Activated CD4-positive, alpha-beta T cell treated with anti-CD3 and anti-CD28 coated beads, Interleukin-2, Interleukin-4, amounts not matched to agents 100 ng/mL and 50 ng/mL, durations not matched to agents 16 hours and 8 hours (primary cell): ENCODE data around the gene NINL.

ENCODE experiments used
- DNase-seq: peaks from one replicate; pipeline ENCODE4 v3.0.0-alpha.2; 2020; ENCODE audit warnings: low spot score

The NINL gene

DNA sequence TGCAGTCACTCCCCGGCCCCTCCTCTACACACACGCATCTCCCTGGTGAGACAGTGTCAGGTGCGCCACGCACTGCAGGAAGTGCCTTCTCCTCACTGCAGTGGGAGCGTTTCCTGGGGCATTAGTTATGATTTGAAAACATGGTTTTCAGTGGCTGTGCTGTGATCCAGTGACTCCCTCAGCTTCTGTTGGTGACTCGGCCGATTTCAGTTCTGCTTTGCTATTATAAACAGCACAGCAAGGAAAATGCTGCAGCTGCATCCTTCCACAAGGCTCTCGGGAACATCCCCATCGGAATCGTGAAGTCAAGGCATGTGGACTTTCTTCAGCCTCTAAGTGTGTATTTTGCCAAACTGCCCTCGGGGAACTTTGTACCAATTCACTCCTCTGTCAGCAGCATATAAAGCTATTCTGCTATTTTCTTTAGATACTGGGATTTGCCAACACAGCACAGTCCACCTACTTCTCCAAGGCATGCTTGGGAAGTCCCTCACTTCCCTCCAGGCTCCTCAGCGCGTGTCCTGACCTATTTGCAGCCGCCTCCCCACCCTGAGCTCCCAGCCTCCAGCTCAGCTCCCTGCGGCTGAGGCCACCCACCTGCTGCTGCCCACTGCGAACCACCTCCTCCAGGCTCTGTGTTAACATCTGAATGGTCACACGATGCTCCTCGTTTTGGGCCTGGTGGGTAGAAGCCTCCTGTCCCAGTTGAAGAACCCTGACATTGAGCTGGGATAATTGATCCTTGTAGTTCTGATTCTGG lies 123.4 kb downstream of the NINL start:
- no peak for DNase-seq

DNA sequence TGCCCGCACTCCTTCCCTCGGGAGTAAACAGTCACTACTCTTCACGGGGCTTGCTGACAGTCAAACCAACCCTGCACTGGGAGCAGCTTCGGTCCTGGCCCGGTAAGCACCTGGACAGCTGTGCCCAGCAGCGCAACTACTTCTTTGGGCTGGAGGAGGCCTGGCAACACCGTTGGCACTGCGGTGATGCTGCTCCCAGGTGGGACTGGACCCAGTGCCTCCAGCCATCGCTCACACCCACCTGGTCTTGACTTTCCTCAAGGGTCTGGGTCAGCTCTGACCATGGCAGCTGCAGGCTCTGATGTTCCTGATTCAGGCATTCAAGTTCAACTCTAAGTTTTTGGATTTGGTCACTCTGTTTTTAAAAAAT lies 124.1 kb downstream of the NINL start:
- no peak for DNase-seq

DNA sequence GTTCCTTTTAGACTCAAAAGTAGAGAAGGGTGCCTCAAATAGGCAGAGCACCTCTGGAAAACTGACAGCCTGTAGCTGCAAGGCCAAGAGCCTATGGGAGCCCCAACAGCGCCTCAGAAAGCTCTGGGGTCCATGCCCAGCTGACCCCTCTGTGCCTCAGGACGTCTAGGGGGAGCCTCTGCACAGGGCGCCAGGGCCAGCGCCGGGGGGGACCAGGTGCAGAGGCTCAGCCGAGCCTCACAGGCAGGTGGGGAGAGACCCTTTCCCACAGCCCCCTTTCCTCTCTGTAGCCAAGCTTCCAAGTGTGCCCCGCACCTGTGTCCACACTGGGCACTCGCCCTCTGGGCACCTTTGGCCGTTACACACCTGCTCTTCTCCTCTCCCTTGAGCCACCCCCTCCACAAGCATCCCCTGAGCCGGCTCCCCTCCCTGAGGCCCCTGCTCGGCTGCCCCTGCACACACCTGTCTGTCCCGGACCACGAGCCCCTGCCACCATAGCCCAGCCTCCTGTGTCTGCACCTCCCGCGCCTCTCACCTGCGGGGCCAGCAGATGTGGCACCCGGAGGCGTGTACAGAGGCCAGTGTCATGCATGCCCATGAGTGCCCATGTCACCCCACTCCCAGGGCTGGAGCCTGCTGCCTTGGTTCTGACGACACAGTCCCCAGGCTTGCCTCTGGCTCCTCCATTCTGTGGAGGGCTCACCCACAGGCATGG lies 124.6 kb downstream of the NINL start:
- DNase-seq: no peak

DNA sequence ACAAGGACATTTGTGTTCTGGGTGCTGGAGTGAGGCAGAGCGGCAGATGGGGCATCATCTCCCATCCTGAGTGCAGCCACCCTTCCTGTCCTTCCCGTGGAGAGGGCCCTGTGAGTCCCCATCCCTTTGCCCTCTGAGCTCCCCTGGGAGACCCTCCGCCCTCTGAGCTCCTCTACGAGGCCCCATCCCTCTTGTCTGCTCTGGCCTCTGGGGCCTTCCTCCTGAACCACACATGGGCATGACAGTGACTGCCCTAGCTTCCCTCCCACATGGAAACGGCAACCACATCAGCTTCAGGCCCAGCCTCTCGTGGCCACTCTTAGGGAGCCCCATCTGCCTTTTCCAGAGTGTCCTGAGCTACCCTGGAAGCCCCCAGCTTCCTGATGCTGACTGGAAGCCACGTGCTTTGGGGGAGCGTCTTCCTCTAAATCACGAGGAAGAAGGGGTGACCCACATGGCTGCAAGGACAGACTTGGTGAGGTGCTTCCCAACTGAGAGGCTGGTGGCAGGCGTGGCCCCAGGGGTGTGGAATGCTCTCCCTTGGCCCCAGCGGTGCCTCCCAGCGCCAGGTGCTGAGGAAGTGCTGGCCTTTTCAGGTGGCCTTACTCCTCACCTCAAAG lies 125.3 kb downstream of the NINL start:
- no peak for DNase-seq

DNA sequence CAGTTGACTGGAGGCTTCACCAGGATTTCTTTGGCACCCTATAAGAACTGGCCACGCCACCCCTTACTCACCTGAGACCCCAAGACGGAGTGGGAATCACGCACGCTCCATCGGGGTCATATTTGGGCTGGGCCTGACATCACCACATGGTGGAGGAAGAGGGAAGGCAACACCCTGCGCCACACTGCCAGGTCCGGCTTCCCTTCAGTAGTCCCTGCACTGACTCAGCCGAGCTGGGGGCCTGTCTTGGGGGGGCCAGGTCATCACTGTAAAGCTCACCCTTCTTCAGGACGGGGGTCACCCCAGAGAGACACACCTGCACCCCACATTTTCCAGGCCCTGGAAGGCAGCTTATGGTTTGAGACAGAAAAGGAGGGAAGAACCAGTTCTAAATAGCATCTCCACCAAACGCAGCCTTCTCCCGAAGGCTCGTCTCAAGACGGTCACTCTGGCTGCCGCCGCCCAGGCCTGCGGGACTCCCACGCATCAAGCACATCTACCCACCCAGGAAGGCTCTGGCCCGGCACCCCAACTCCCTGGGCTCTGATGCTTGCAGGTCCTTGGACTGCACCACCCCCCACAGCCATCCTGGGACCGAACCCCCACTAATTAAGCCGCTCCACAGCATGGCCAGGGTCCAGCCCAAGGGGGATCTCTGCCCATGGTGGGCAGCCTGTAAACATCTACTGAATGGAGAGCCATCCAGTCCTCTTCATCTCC lies 126.1 kb downstream of the NINL start:
- no peak for DNase-seq

DNA sequence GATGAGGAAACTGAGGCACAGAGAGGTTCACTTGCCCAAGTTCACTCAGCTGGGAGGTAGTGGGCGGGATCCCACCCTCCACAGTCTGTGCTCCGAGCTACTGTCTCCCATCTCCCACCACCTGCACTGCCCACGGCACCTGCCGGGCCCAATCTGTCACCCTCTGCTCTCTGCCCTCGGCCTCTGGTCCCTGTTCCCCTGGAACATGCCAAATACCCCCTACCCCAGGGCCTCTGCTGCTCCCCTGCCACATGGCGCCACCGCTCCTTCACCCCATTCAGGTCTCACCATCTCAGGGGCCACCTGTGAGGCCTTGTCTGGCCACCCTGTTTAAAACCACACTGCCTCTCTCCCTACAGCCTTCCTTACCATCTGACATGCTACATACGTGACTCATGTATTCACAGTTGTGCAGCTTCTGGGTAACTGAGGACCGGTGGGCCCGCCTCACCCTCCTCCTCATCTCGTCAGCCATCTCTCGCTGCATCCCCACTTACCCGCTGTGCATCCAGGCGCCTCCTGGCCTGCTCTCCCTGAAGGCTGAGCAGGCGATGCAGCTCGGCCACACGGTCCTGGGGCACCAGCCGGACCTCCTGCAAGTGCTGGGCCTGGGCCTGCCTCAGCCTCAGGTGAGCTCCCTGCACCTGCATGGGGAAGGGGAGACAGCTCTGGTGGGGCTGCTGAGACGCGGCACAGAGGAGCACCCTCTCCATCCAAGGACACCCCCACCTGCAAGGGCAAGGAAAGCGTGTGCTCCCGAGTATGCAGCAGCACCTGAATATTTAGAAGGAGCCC lies 127.2 kb downstream of the NINL start:
- DNase-seq: no peak

DNA sequence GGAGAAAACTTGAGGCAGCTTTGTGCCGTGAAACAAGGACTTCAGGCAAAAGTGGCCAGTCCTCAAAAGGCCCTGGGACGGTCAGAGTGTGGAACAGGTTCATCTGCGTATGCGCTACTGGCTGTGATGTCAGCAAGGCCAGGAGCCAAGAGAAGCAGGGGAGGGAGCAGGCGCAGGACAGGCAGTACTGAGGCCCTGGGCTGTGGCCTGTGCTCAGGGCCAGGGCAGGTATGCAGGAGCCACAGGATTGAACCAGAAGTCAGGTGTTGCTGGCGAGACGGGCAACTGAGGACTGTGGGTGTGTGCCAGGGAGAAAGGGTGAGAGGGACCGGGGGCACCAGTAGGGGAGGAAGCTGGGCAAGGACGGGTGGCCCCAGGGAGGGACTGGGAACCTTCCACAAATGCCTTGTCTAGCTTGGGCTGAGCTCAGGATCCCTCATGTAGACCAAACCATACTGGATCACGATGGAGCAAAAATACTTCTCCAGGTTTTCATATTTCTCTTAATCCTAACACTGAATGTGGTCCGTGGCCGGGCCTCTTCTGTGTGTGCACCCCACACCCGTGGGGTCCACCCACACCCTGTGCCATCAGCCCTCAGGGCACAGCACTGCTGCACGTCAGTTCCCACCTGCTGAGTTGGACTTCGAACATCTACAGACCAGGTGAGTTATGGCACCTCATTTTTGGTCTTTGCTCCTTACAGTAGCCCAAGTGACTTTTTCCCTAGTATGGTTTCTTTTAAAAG lies 131.0 kb downstream of the NINL start:
- no peak for DNase-seq

DNA sequence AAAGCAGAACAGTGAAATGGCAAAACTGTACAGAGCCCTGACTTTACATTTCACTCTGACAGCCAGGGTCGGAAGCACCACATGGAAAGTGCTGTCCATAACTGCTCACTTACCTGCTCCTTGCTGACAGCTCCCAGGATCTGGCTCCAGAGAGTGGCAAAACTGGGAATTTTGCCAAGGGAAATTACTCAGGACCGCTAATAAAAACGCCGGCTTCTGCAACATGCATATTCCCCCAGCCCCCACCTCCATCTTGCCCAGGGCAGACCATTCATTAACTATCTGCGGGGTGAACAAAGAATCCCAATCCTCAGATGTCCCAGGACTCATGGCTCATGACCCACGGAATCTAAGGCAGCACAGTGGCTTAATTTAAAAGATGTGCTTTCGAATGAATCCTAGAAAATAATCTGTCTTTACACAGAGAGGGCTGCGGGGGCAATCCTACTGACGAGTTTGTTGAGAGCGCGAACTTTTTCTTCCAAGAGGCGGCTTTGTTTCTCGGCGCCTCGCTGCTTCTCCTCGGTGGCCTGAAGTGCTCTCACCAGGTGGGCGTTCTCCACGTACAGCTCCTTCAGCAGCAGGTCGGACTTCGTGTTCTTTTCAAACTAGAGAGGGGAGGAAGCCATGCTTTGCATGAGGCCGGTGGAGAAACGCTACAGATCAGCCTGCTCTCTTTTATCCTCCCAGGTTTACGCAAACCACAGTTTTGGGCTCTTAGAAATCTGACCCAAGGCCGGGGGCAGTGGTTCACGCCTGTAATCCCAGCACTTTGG lies 132.1 kb downstream of the NINL start:
- DNase-seq: no peak

DNA sequence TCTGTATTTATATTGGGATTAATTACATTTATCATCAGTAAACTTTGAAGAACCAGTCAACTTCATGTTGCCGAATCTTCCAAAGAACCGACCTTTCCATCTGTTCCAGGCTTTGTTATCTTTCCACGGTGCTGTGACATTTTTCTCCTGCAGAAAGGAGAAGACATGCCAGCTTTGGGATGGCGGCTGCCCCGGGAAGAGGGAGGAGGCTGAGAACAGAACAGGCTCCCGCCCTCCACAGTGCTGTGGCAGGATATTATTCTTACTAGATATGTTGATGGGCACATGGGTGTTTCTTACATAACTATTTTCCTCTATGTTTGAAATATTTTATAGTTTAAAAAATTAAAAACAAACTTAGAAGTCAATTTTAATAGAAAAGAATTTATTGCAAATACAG lies 133.0 kb downstream of the NINL start:
- DNase-seq: no peak

DNA sequence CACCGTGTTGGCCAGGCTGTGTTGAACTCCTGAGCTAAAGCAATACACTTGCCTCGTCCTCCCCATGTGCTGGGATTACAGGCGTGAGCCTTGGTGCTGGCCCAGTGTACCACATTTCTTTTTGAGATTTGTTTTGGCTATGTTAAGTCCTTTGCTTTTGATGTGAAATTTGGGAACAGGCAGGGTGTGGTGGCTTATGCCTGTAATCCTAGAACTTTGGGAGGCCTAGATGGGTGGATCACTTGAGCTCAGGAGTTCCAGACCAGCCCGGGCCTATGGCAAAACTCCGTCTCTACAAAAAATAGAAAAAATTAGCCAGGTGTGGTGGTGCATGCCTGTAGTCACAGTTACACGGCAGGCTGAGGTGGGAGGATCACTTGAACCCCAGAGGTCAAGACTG lies 137.7 kb downstream of the NINL start:
- DNase-seq: no peak

DNA sequence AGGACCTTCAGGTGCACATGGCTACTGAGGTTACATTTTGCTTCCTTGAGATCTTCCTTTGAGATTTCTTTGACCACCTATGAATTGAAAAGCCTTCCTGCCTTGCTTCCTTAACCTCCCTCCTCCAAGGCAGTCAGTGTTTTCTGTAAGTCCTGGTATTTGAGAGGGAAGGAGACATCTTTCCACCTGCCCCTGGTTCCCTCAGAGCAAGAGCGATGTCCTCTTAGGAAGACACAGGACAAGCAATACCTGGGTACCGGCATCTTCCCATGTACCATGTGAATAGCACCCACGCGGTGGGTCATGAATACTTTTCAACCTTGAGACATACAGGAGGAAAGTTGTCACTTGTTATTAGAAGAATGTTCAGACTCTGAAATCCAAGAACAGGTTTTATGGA lies 140.8 kb downstream of the NINL start:
- no peak for DNase-seq

DNA sequence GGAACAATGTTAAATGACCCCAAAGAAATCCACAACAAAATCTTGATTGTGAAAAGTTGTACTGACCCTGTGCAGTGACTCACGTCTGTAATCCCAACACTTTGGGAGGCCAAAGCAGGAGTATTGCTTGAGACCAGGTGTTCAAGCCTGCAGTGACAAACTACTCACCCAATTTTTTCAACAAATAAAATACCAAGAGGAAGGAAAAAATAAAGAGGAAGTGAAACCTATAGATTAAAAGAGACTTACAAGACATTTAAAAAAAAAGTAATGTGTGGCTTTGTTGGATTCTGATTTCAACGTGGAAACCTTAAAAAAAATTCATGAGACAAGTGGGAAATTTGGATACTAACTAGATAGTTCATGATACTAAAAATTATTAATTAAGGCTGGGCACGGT lies 146.0 kb downstream of the NINL start:
- DNase-seq: no peak

DNA sequence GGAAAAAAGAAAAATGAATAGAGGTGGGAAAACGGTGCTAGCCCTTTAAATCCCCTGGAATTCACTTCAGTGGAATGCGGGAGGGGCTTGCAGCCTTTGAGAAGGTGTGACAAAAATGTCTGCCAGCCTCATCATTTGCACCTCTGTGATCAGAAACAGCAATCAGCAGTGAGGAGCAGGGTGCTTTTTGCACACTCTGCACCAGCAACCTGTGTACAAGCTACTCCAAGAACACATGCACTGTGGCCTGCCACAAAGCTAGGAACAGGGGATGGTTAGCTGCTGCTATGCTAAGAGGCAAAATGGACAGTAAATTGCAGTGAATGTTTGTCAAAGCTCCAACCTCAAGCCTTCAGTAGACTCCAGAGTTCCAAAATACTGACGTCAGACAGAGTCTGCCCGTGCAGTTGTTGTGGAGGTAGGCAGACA lies 148.2 kb downstream of the NINL start:
- DNase-seq: no peak

DNA sequence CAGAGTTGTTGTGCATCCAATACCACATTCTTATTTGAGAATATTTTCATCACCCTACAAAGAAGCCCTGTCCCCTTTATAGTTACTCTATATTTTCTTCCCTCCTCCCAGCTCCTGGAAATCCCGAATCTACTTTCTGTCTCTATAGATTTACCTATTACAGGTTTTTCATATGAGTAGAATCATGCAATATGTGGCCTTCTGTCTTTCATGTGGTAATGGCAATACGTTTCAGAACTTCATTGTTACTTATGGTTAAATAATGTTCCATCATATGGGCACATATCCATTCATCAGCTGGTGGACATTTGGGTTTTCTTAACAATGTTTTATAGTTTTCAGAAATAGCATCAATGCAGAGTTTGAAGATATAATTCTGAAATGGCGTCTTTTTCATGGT lies 160.8 kb downstream of the NINL start:
- DNase-seq: no peak

DNA sequence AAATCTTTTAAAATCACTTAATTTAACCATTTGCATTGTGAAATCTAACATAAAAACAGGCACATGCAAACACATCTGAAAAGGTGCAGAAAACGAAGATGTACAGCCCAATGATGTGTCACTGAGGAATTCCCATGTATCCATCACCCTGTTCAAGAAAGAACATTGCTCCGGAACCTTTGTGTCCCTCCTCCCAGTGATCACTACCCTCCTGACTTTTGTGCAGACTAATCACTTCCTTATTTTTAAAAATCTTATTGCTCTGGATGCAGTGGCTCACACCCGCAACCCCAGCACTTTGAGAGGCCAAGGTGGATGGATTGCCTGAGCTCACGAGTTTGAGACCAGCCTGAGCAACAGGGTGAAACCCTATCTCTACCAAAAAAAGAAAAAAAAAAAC lies 163.3 kb downstream of the NINL start:
- DNase-seq: no peak

DNA sequence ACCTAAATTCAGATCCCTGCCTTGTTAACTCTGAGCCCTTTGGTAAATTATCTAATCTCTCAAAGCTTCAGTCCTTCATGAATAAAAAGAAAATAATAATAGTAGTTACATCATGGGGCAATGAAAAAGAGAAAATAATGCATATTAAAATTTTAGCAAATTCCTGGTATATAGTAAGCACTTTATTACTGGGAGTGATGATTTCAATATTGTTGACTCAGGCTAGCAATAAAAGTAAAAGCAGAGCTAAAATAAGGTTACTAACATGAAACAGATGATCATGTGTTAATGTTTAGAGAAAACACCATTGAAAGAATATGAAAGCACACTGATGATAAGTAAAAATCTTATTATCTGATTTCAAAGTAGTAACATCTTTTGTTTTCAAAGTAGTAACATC lies 164.2 kb downstream of the NINL start:
- DNase-seq: no peak

DNA sequence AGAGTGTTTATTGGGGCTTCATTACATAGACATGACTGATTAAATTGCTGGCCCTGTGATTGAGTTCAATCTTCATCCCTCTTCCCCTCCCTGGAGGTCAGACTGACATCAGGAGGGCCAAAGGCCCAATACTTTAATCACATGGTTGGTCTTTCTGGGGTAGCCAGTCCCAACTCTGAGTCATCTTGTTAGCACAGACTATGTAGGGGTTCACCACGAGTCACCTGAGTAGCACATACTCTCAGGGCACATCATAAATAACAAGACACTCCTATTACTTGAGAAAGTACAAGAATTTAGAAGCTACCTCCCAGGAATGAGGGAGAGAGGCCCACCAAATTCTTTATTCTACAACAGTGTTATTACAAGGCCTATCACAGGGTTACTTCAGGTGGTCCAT lies 166.6 kb downstream of the NINL start:
- no peak for DNase-seq

DNA sequence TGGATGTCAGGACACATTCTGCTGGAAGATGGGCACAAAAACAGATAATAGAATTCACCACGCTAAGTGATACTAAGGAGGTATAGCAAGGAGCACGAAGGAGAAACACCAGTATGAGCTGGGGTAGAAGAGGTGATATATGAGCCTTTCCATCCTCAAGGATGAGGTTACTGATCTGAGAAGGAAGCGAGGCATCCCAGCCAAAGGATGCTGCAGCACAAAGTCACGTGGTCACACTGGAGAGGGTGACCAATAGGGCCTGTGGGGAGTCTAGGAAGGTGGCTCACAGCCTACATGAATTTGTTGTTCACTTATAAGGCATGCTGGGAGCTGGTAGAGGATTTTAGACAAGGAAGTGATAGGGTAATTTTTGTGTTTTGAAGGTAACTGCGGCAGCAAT lies 176.4 kb downstream of the NINL start:
- DNase-seq: no peak

DNA sequence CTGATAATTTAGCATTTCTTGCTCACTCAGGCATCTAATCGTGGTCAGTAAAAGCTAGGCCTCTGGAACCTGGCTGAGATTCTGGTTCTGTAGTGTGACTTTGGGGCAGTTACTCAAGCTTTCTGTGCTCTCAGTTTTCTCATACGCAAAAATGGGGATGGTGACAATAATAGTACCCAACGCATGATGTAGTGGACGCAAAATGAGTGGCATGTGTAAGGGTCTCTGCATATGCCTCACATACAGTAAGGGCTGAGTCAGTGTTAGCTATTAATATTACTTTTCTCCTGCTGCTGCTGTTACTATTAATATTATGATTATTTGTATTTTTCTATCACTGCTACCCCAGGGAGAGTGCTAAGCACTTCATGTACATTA lies 177.2 kb downstream of the NINL start:
- no peak for DNase-seq
